HG03457 (cell line): ENCODE results near the gene PROSER3.

Experiments used
- ATAC-seq: cut with Tn5 transposase; IDR thresholded peaks from one replicate; pipeline ENCODE4 v1.9.1; 2021; ENCODE audit warnings: moderate number of reproducible peaks; ENCODE audit not compliant: unreplicated experiment

The PROSER3 gene

DNA sequence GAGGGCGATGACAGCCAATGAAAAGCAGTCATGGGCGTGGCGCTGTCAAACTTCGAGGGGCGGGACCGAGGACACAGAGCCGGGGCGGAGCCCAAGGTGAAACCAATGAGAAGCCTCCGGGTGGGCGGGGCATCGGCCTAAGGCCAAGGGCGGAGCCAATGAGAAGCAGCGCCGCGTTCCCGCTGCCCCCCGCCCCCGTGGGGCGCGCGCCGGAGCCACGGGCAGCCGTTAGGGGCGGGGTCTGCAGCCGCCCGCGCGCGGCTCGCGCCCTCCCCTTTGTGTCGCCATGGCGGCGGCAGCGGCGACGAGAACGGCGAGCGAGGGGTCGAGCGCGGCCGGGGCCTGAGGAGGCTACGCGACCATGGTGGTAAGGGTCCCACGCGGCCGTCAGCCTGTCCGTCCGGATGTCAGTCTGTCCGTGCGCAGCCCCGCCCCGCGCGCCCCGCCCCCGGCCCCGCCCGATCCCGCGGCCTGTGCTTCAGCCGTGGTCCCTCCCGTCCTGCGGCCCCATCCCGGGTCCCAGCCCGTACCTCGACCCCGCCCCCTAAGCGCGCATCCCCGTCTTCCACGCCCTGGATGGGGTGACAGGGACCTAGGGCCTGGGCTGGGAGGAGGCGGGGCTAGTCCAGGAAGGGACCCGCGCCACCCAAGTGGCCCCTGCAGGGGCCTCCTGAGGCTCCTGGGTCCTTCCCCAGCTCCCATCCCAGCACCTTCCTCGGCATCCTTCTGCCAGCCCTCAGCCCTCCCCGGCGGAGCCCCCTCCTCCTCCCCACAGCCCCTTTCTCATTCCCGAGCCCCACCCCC, 17.5 kb downstream of the PROSER3 start, which contains the start of gene ARHGAP33:
TSS of gene ARHGAP33 (plus strand) at position 267 of the 804 bp plus-strand sequence. CDS start at position 362, 95 bp downstream.
- peak; percentile 82 for ATAC-seq

DNA sequence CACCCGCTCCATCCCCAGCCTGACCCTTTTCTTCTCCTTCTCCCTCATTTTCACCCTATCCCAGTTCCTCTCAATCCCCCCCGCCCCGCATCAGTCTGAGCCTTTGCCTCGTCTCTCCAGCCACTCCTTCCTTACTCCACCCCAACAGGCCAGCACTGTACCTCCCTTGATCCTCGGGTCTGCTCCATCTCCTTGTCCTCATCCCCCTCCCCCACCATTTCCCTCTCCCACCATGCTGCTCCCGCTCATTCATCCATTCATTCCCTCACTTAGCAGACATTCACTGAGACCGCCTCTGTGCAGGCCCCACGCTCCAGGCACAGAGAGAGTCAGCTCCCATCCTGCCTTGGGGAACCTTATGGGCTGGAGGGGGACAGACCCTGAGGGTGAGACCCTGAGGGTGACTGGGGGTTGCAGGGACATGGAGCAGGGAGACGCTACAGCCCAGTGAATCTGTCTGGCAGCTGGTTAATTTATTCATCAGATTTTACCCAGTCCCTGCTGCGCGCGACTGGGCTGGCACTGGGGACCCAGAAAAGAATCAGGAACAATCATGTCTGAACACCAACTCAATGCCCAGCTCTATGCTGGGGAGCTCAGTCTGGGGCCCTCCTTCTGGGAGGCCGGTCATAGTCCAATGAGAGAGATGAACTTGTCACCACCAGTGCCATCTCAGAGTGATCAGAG, 18.3 kb downstream of the PROSER3 start:
- ATAC-seq: no peak

DNA sequence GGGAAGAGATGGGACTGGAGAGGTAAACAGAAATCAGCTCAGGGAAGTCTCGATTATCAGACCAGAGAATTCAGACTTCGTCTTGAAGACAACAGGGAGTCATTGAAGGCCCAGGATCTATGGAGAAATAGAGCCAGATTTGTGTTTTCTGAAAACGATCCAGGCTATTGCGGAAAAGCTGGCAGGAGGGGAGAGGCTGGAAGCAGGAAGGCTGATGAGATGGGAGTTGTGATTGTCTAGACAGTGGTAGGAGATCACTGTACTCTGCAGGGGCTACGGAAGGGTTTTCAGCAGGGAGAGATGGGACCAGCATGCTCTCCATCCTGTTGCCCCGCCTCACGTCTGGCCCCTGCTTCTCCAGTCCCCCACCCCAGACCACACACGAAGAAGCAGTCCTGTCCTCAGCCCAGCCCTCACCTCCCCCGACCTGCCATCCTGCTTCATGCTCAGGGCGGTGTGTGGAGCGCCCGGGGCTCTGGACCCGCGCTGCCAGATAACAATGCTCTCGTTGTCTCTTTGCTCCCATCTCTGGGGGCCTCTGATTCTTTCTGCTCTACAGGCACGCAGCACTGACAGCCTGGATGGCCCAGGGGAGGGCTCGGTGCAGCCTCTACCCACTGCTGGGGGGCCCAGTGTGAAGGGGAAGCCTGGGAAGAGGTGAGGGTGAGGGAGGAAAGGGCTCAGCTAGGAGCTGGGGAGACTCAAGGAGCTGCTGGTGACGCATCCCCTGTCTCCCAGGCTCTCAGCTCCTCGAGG, 19.3 kb downstream of the PROSER3 start:
- ATAC-seq: no peak

- ATAC-seq: no peak
Measured at GRCh38 chr19:35777961-35778360, 20.0 kb downstream of the PROSER3 start.

GRCh38 chr19:35779033-35779432, 21.1 kb downstream of the PROSER3 start:
- no peak for ATAC-seq

- ATAC-seq: no peak
Measured at GRCh38 chr19:35780058-35780457, 22.1 kb downstream of the PROSER3 start.

GRCh38 chr19:35780717-35781116, 22.7 kb downstream of the PROSER3 start:
- no peak for ATAC-seq

DNA sequence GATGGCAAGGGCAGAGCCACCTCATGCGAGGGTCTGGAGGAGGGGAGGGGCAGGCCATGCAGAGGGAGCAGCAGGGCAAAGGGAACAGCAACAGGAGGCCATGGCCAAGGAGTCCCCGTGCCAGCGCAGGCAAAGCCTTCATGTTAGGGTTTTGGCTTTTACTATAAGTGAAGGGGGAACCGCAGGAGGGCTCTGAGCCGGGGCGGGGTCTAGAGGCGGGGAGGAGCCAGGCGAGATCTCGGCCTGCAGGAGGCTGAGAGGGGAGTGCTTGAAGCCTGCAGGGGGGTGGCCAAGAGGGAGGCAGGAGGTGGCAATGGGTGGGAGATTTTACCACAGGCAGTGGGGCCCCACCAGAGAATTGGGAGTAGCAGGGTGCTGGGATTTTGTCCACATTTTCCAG, 23.7 kb downstream of the PROSER3 start:
- ATAC-seq: no peak

GRCh38 chr19:35782589-35782988, 24.6 kb downstream of the PROSER3 start:
- ATAC-seq: no peak

DNA sequence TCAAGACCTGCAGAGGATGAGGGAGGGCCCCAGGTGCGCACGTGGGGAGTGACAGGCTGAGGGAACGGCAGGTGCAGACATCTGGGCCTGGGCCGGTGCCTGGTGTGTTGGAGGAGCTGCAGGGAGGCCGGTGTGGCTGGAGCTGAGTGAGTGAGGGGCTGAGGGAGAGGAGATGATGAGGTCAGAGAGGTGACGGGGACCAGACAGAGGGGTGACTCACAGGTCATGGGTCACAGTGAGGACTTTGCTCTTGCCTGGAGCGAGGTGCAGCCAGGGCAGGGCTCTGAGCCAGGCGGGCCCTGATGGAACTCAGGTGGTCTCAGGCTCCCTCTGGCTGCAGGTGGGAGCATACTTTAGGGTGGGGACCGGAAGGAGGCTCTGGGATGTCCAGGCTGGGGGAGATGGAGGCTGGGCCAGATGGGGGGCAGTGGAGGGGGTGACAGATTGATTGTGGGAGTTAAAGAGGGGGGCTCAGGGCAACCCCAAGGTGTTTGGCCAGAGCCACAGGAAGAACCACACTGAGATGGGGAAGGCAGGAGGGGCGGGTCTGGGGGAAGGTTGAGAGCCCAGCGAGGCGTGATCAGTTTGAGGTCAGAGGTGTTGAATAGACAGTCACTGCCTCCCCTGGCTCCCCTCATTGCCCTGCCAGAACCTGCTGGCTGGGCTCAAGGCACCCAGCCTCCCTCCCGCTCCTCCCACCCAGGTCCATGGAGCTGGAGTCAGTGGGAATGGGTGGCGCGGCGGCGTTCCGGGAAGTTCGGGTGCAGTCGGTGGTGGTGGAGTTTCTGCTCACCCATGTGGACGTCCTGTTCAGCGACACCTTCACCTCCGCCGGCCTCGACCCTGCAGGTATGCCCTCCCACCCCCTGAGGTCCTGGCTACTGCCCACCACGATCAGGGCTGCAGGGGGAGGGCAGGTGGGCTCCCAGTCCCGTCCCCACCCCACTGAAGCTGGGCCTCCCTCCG, 25.8 kb downstream of the PROSER3 start:
- no peak for ATAC-seq

DNA sequence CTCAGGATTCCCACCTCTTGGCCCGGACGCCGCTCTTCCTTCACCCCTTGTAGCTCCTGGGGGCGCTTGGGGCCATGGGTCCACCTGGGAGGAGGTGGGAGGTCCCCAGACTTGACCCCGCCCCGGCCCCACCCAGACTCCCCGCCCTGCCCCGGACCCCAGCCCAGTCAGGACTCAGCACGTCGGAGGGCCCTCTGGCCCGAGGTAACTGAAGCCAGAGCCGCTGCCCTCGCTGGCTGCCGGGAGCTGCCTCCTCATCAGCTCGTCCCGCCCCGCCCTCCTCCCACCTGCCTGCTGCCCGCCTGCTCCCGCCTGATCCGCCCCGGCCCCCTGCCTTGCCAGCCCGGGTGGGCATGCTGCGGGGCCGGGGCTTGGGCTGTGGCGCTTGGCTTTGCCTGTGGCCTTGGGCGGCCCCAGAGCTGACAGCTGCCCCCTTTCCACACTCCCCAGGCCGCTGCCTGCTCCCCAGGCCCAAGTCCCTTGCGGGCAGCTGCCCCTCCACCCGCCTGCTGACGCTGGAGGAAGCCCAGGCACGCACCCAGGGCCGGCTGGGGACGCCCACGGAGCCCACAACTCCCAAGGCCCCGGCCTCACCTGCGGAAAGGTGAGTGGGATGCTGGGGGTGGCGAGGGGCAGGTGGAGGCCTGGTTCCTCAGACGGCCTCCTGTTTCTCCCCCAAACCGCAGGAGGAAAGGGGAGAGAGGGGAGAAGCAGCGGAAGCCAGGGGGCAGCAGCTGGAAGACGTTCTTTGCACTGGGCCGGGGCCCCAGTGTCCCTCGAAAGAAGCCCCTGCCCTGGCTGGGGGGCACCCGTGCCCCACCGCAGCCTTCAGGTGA, 26.7 kb downstream of the PROSER3 start:
- ATAC-seq: no peak

GRCh38 chr19:35785339-35785627, 27.3 kb downstream of the PROSER3 start:
- no peak for ATAC-seq

- ATAC-seq: no peak
Measured at GRCh38 chr19:35786299-35787160, 28.6 kb downstream of the PROSER3 start.

GRCh38 chr19:35787227-35787799, 29.3 kb downstream of the PROSER3 start:
- ATAC-seq: no peak

DNA sequence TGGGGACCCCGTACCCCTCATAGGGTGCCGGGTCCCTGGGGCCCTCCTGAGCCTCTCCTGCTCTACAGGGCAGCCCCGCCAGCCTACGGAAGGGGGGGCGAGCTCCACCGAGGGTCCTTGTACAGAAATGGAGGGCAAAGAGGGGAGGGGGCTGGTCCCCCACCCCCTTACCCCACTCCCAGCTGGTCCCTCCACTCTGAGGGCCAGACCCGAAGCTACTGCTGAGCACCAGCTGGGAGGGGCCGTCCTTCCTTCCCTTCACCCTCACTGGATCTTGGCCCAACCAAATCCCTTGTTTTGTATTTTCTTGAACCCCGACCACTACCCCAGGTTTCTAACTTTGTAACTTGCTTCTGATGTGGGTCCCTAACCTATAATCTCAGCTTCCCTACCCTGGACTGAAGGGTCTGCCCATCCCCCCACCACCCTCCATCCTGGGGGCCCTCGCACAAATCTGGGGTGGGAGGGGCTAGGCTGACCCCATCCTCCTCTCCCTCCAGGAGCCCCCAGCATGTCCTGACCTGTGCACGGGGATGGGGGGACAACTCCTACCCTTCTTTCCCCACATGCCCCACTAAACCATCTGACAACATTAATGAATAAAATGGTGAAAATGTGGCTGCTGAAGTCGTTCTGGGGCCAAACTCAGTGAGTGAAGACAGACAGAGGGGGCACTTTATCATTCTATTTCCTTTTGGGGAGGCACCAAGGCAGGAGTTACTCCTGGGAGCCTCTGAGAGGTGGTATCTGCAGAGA, 30.4 kb downstream of the PROSER3 start:
- ATAC-seq: no peak

DNA sequence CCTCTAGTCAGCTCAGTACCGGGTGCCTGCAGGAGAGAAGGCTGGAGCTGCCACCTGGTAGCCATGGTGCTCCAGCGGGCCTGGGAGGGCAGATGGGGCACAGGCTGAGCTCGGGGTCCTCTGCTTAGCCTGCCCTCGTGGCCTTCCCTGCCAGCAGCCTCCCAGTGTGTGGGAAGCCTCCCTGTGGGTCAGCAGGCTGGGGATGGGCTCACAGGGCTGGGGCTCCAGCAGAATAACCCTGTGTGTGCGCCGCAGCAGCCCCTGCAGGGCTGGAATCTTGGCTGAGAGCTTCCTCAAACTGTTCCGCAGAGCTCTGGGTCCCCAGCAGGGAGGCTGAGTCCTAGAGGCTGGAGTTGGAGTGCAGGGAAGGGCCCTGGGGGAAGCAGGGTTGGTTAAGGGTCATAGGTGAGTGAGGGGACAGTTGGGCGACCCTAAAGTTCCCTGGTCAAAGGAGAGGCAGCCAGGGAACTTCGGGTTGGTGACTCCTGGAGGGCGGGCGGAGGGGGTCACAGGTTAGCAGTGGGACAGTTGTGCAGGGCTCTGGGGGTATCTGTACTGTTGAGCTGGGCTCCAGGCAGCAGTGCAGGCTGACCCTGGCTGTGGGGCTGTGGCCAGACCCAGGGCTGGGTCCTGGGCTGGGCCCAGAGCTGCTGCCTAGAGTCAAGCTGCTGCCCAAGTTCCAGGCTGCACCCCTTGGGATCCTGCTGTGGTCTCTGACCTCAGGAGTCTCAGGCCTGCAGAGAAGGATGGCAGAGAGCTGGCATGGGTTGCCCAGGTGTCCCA, 31.4 kb downstream of the PROSER3 start:
- ATAC-seq: no peak
